OCI-M2 (cell line): Measurements from ENCODE around the gene OR51T1.
"Not testable (repeated sequence)": the region's sequence is repeated elsewhere in the genome, so short reads cannot be mapped to it uniquely, and the experiment has no call there.

Experiments used
- DNase-seq: peaks from one replicate; lab custom pipeline; 2025; ENCODE audit not compliant: unreplicated experiment; lab: John Stamatoyannopoulos, UW

Gene OR51T1, protein sequence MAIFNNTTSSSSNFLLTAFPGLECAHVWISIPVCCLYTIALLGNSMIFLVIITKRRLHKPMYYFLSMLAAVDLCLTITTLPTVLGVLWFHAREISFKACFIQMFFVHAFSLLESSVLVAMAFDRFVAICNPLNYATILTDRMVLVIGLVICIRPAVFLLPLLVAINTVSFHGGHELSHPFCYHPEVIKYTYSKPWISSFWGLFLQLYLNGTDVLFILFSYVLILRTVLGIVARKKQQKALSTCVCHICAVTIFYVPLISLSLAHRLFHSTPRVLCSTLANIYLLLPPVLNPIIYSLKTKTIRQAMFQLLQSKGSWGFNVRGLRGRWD

GRCh38 chr11:4881860-4882500 lies at the start of gene OR51T1:
TSS of gene OR51T1 (plus strand) at chr11:4881900. CDS start at chr11:4881900, 0 bp downstream.
- peak; percentile 61 for DNase-seq

- no peak for DNase-seq
Observed at GRCh38 chr11:4839851-4840549, 41.7 kb upstream of the OR51T1 start.

- DNase-seq: no peak
Observed at GRCh38 chr11:4848908-4849532, 32.7 kb upstream of the OR51T1 start, which contains the start of gene OR51S1. TSS of gene OR51S1 (minus strand) at chr11:4849208. CDS start at chr11:4849208, 0 bp downstream.

- DNase-seq: no peak
Observed at GRCh38 chr11:4851033-4851432, 30.7 kb upstream of the OR51T1 start.

- not testable (repeated sequence) for DNase-seq
Observed at GRCh38 chr11:4854286-4854685, 27.4 kb upstream of the OR51T1 start.

DNA sequence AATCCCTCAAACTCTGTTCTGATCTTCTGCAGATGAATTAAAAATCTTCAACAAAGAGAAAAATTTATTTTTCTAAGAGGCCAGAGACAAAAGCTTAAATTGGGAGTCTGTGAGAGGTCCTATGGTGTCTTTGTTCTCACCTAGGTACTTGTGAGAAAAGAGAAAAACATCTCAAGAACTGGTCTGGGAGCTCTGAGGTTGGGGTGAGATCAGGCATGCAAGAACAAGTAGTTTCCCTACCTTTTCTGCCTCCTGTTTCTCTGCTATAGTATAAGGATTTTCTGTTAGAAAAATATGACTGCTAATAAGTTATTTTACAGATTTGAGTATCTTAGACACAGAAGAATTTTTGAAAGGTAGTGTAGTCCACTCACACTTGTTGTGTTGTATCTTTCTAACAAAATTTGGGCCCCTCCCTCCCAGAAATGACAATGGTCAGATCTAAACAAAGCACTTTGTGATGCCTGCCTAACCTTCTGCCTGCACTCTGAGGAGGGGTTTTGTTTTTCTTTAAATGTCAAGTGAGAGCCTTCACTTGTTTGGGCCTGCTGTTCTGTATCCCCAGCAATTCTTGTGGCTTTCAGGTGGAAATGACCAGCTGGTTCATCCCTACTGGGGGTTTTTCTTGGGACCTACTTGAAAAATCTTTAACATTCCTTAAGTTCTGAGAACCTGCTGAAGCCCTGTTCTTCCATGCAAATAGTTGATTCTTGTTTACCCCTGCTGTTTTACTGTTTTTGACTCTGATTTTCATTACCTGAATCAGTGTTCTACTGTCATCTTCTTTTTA lies 19.1 kb upstream of the OR51T1 start:
- no peak for DNase-seq

- no peak for DNase-seq
Observed at GRCh38 chr11:4863876-4864275, 17.8 kb upstream of the OR51T1 start.

- no peak for DNase-seq
Observed at GRCh38 chr11:4865855-4866254, 15.8 kb upstream of the OR51T1 start.

DNA sequence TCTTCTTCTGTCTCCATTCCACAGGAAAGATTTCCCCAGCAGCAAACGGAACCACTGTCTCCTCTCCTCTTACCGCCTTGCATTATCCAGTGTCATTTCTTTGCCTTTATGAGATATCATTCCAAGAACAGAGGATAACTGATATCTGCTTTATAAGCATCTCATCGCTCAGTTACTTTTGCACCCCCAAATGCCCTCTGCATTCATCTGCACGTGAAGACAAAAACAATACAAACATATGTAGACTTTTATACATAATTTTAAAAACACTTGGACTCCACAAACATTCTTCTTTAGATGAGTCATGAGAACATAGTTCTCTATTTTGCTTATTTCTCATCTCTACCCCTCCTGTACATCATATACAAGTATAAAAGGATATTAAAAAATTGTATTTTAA lies 512 bp upstream of the OR51T1 start:
- no peak for DNase-seq

- DNase-seq: no peak
Observed at GRCh38 chr11:4882543-4882942, 843 bp downstream of the OR51T1 start.

GRCh38 chr11:4884361-4884760 lies 2.7 kb downstream of the OR51T1 start:
- DNase-seq: no peak

DNA sequence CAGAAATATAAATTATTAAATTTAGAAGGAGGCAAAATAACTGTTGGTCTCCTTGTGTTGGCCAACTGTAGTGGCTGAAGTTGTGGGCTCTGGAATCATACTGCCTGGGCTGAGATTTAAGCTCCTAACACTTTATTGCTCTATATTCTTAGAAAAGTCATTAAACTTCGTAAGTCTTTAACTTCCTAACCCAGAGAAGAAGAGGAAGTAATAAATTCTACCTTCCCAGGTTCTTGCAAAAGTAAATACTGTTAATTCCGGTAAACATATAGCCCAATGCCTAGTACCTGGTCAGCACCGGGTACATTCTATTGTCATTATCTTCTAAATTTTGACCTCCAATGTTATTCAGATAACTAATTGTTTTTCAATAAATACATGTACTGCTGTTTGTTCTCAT lies 4.5 kb downstream of the OR51T1 start:
- DNase-seq: no peak

DNA sequence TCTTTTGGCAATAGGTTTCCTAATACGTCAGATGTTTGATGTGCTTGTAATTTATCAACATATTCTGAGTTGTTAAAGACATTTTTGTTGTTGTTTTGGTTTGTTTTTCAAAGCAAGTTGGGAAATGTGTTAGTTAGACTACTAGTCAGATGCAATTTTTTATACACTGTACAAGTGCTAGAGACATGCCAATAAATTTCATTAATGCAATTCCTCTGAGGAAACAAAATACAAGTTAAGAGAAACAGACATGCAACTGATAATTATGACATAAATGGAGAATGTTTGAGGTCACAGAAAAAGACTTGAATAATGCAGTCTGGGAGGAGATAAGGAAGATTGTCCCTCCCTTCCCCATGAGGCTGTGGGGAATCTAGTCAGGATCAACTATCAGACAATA lies 5.9 kb downstream of the OR51T1 start:
- DNase-seq: no peak

- no peak for DNase-seq
Observed at GRCh38 chr11:4890279-4890678, 8.6 kb downstream of the OR51T1 start.

DNA sequence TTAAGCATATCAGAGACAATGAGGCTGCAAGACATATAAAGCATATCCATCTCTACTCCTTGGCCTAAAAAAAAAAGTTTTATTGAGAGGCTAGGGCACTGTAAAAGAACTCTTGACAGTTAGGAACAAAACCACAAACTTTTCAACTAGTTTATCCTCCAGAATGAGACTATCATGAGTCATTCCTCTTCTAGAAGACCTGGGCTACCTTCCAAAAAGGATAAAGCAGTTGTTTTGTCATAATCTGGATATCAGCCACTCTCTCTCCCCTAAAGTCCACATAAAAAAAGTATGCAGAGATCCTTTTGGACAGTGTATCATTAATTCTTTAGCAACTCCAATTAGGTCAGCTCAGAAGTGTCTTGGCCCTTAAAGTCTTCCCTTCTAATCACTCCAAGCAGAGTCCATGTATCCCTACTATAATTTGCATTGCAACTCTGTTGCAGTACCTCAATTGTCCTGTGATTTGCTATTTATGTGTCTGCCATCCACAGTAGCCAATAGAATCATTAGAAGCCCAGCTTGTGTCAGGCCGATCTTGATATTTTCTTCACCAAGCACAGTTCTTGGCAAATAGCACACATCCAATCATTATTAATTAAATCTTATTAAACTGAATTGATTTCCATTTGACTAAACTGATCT lies 10.4 kb downstream of the OR51T1 start:
- no peak for DNase-seq

- DNase-seq: no peak
Observed at GRCh38 chr11:4903484-4903883, 21.8 kb downstream of the OR51T1 start, which contains the start of gene OR51A7. TSS of gene OR51A7 (plus strand) at chr11:4903783. CDS start at chr11:4907370, 3,587 bp downstream.

GRCh38 chr11:4916581-4916980 lies 34.9 kb downstream of the OR51T1 start:
- no peak for DNase-seq

GRCh38 chr11:4919250-4919649 lies 37.5 kb downstream of the OR51T1 start, which contains the start of gene OR51G2:
TSS of gene OR51G2 (minus strand) at chr11:4919350. CDS start at chr11:4915663, 3,687 bp downstream.
- no peak for DNase-seq

- no peak for DNase-seq
Observed at GRCh38 chr11:4921796-4922195, 40.1 kb downstream of the OR51T1 start.

DNA sequence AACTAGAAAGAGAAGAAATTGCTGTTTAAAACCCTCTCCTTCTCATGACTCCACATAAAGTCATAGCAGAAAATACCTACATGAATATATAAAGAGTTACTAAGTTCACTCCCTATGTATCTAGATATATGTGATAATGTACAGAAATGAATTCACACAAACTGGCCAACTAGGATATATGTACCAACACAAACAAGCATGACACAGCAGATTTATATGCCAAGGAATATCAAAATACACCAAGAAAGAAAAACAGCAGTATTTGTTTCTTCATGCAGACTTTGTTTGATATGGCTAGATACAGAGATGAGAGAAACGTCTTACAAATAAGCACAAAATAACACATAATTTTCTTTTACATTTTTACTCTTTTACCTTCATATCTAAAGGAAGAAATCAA lies 40.6 kb downstream of the OR51T1 start:
- no peak for DNase-seq
